Measurements from ENCODE around the gene CSPG4. TPM values are rescaled to one million over a fixed set of nuclear protein-coding genes. Genes with fewer than 3 reads are reported as not detected.

Gene CSPG4
- total RNA-seq, 4 donors from 2014 or later: 11.2 to 60.9 (median 31.3) TPM

GRCh38 chr15:75651810-75652543, 60.7 kb downstream of the CSPG4 start:
- intact Hi-C loops (cut with DNase I; ENCODE audit: low total_unique reads) (no loop called here), in situ Hi-C loops (cut with MboI; ENCODE audit: low pct_ligation_motif_present in 1 of 4, low pct_unique_long_range_greater_than_20kb in 1 of 4, low sequenced_read_pairs in 3 of 4) (no loop called here)
- Histone ChIP-seq H3K36me3 (peaks cover 0 to 1% (median 0%) of the 10 kb centered on the region in 4 donors), H3K4me1 (peaks cover 52 to 69% (median 58%) of the 10 kb centered on the region in 4 donors), H3K9me3 (no peaks in the 10 kb centered on the region), H3K4me3 (peak overlapping the region in 3 of 4 donors; percentile 2 to 90 (median 11)), H3K27ac (peak overlapping the region; percentile 49 to 96 (median 64)), H3K27me3 (no peaks in the 10 kb centered on the region)
- no peak for DNase-seq
- WGBS, 2 donors (ENCODE audit: low coverage in 1 of 2): 25% methylated on average over 2 of the region's 2 CpGs; no CpG with 5 or more reads in 1 of the 2 donors
- no peak for TF ChIP-seq EP300 (IDR thresholded peaks at IDR 0.05; ENCODE audit: low read depth)
- TF ChIP-seq POLR2AphosphoS5 (IDR thresholded peaks at IDR 0.05): no peak
- no peak for TF ChIP-seq POLR2A (IDR thresholded peaks at IDR 0.05)
- no peak for TF ChIP-seq CTCF (IDR thresholded peaks at IDR 0.05)

- peaks cover 58 to 75% (median 64%) of the 10 kb centered on the region in 4 donors for H3K4me1 ChIP-seq
- H3K27ac ChIP-seq: peak overlapping the region; percentile 49 to 96 (median 64)
- no peaks in the 10 kb centered on the region for H3K36me3 ChIP-seq
- in situ Hi-C loops (cut with MboI; ENCODE audit: low pct_ligation_motif_present in 1 of 4, low pct_unique_long_range_greater_than_20kb in 1 of 4, low sequenced_read_pairs in 3 of 4): no loop called here
- H3K4me3 ChIP-seq: peak overlapping the region in 3 of 4 donors; percentile 2 to 90 (median 11)
- DNase-seq: peak; percentile 48
- intact Hi-C loops (cut with DNase I; ENCODE audit: low total_unique reads): no loop called here
- no peaks in the 10 kb centered on the region for H3K27me3 ChIP-seq
- no peaks in the 10 kb centered on the region for H3K9me3 ChIP-seq
- WGBS, 2 donors (ENCODE audit: low coverage in 1 of 2): 38% methylated on average over 9 of the region's 9 CpGs; no CpG with 5 or more reads in 1 of the 2 donors
- TF ChIP-seq EP300 (IDR thresholded peaks at IDR 0.05; ENCODE audit: low read depth): no peak
- TF ChIP-seq POLR2A (IDR thresholded peaks at IDR 0.05): no peak
- no peak for TF ChIP-seq CTCF (IDR thresholded peaks at IDR 0.05)
- TF ChIP-seq POLR2AphosphoS5 (IDR thresholded peaks at IDR 0.05): no peak
Observed at GRCh38 chr15:75650908-75651809, 61.5 kb downstream of the CSPG4 start.

GRCh38 chr15:75649848-75650247, 62.8 kb downstream of the CSPG4 start:
- Histone ChIP-seq H3K4me3 (peak overlapping the region in 2 of 4 donors; percentile 5 to 90), H3K4me1 (peaks cover 61 to 74% (median 64%) of the 10 kb centered on the region in 4 donors), H3K27ac (peak overlapping the region in 2 of 4 donors; percentile 66 to 96), H3K9me3 (no peaks in the 10 kb centered on the region), H3K36me3 (no peaks in the 10 kb centered on the region), H3K27me3 (no peaks in the 10 kb centered on the region)
- WGBS, 2 donors (ENCODE audit: low coverage in 1 of 2): 90 to 100% methylated on average over 3 to 14 of the region's 18 CpGs
- TF ChIP-seq POLR2AphosphoS5 (IDR thresholded peaks at IDR 0.05) (no peak), EP300 (IDR thresholded peaks at IDR 0.05; ENCODE audit: low read depth) (no peak), POLR2A (IDR thresholded peaks at IDR 0.05) (no peak), CTCF (IDR thresholded peaks at IDR 0.05) (no peak)
- in situ Hi-C loops (cut with MboI; ENCODE audit: low pct_ligation_motif_present in 1 of 4, low pct_unique_long_range_greater_than_20kb in 1 of 4, low sequenced_read_pairs in 3 of 4) (loop anchor here in 3 of 4 donors (25.0 kb wide), 1 partner anchor 288 kb away; the partner anchor contains the start of gene MAN2C1 (in 3 of the 3)), intact Hi-C loops (cut with DNase I; ENCODE audit: low total_unique reads) (no loop called here)
- DNase-seq: no peak
